Muscle of leg (tissue), 11 donors: ENCODE data around the gene SHISAL1. TPM values are rescaled to one million over a fixed set of nuclear protein-coding genes. Genes with fewer than 3 reads are reported as not detected.

Source experiments
- DNase-seq: peaks from one replicate; pipeline ENCODE4 v3.0.0; 2013
- H3K27ac ChIP-seq: one replicate; pipeline ENCODE4 v1.5.1; 2013; ENCODE audit warnings: mild to moderate bottlenecking, low read length, control low read depth
- H3K27me3 ChIP-seq: one replicate; pipeline ENCODE4 v1.6.1; 2013; ENCODE audit warnings: low read length; ENCODE audit not compliant: control insufficient read depth, insufficient read depth
- H3K36me3 ChIP-seq: one replicate; pipeline ENCODE4 v1.6.1; 2013; ENCODE audit warnings: low read length; ENCODE audit not compliant: control insufficient read depth, insufficient read depth
- H3K4me1 ChIP-seq: one replicate; pipeline ENCODE4 v1.6.1; 2013; ENCODE audit warnings: low read length; ENCODE audit not compliant: control insufficient read depth, insufficient read depth
- H3K4me3 ChIP-seq: one replicate; pipeline ENCODE4 v1.5.1; 2013; ENCODE audit warnings: low read length, control low read depth
- H3K9me3 ChIP-seq: replicated peaks from 2 replicates; pipeline ENCODE4 v1.6.1; 2013; ENCODE audit warnings: low read depth, low read length; ENCODE audit not compliant: control insufficient read depth
- WGBS: methylation state at CpG from one replicate; pipeline ENCODE4 v1.1.5; 2013; ENCODE audit warnings: missing lambda C conversion rate; ENCODE audit not compliant: insufficient coverage; 5-methylcytosine and 5-hydroxymethylcytosine counted together
- polyA plus RNA-seq, 8 donors: library from polyadenylated mRNA; unstranded; fragments of 120-200 nt; gene quantifications; one replicate each; pipeline versions ENCODE4 v1.2.1 to v1.2.3, GENCODE V29; 2013; ENCODE audit warnings: inconsistent platforms in 1 of 8, low replicate concordance in 1 of 8; ENCODE audit not compliant: insufficient read length in 8 of 8, insufficient read depth in 1 of 8
- total RNA-seq: library from RNA; stranded (reverse); fragments of 120-200 nt; gene quantifications from one replicate; pipeline ENCODE4 v1.2.4, GENCODE V29; 2013

SHISAL1 gene
- total and polyA plus RNA-seq, 9 donors = 8.6 to 20.5 (median 12.6) TPM

GRCh38 chr22:44281768-44282637 is 30.7 kb downstream of the SHISAL1 start:
- H3K27me3 ChIP-seq = peaks cover 14% of the 10 kb centered on the region
- WGBS = 38% methylated on average over 21 of the region's 26 CpGs
- peaks cover 21% of the 10 kb centered on the region for H3K4me1 ChIP-seq
- no peaks in the 10 kb centered on the region for H3K36me3 ChIP-seq
- H3K4me3 ChIP-seq = no peak overlapping the region
- H3K27ac ChIP-seq = no peak overlapping the region
- peak; percentile 42 for DNase-seq
- H3K9me3 ChIP-seq = no peaks in the 10 kb centered on the region

DNA sequence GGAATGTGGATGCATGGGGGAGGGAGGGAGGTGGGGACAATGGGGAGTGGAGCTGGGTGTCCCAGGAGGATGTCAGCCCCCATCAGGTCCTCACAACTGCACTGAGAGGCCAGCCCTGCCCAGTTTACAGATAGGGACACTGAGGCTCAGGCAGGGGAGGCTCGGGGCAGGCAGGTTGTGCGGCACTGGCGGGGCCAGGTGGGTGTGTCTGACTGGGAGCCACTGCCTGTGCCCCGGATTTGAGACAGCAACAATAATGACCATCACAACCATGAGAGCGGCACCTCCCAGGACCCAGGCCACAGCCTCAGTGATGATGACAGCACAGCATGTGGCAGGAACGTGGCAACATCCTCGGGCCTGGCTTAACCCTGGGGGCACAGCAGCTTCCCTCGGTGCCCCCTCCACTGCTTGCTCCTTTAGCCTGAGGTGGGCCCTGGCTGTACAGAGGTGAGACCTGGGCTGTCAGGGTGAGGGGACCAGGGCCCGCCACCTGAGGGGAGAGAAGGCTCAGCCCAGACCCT is 32.0 kb downstream of the SHISAL1 start:
- H3K27ac ChIP-seq = no peak overlapping the region
- peaks cover 12% of the 10 kb centered on the region for H3K27me3 ChIP-seq
- WGBS = 91% methylated on average over 4 of the region's 9 CpGs
- H3K4me1 ChIP-seq = peaks cover 12% of the 10 kb centered on the region
- no peak overlapping the region for H3K4me3 ChIP-seq
- H3K9me3 ChIP-seq = no peaks in the 10 kb centered on the region
- no peak for DNase-seq
- H3K36me3 ChIP-seq = no peaks in the 10 kb centered on the region

GRCh38 chr22:44279069-44279360 is 33.7 kb downstream of the SHISAL1 start:
- peaks cover 12% of the 10 kb centered on the region for H3K4me1 ChIP-seq
- no peak for DNase-seq
- no peak overlapping the region for H3K27ac ChIP-seq
- H3K9me3 ChIP-seq = no peaks in the 10 kb centered on the region
- H3K36me3 ChIP-seq = no peaks in the 10 kb centered on the region
- no peak overlapping the region for H3K4me3 ChIP-seq
- peaks cover 14% of the 10 kb centered on the region for H3K27me3 ChIP-seq
- WGBS = 47% methylated on average over 9 of the region's 9 CpGs

- Histone ChIP-seq H3K4me3 (no peak overlapping the region), H3K9me3 (no peaks in the 10 kb centered on the region), H3K36me3 (no peaks in the 10 kb centered on the region), H3K27me3 (peaks cover 14% of the 10 kb centered on the region), H3K27ac (no peak overlapping the region), H3K4me1 (peaks cover 12% of the 10 kb centered on the region)
- WGBS = 83% methylated on average over 13 of the region's 17 CpGs
- DNase-seq = no peak
Measured at GRCh38 chr22:44278243-44279068, 34.3 kb downstream of the SHISAL1 start.

DNA sequence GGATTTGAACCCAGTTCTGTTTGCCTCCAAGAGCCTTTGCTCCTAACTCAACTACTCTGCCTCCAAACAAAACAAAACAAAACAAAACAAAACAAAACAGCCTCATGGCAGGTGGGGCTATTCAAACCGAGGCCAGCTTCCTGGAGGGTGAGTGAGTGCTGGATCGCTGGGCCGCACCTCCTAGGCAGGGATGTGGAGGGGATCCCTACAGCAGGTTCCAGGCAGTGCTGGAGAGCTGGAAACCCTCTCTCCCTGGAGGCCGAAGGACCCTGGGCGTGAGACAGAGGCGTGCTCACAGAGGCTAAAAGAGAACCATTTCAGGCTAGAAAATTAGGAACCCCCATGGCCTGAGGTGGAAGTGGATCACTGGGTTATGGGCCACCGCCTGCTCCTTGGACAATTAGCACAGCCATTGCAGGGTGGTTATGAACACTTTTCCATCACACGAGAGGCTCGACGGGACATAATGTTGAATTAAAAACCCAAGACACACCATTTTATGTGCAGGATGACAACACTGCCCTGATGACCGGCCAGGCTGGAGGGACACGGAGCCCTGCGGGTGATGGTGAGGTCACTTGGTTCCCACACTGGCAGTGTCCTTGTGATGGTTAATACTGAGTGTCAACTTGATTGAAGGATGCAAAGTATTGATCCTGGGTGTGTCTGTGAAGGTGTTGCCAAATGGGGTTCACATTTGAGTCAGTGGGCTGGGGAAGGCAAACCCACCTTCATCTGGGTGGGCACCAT is 35.2 kb downstream of the SHISAL1 start:
- no peak overlapping the region for H3K27ac ChIP-seq
- peaks cover 9% of the 10 kb centered on the region for H3K27me3 ChIP-seq
- H3K4me3 ChIP-seq = no peak overlapping the region
- no peak for DNase-seq
- 82% methylated on average over 11 of the region's 13 CpGs for WGBS
- H3K4me1 ChIP-seq = peaks cover 13% of the 10 kb centered on the region
- no peaks in the 10 kb centered on the region for H3K9me3 ChIP-seq
- no peaks in the 10 kb centered on the region for H3K36me3 ChIP-seq

- Histone ChIP-seq H3K4me3 (no peak overlapping the region), H3K4me1 (peaks cover 9% of the 10 kb centered on the region), H3K27ac (no peak overlapping the region), H3K9me3 (no peaks in the 10 kb centered on the region), H3K36me3 (no peaks in the 10 kb centered on the region), H3K27me3 (peaks cover 9% of the 10 kb centered on the region)
- WGBS = 46% methylated on average over 17 of the region's 18 CpGs
- no peak for DNase-seq
Measured at GRCh38 chr22:44276706-44277356, 35.9 kb downstream of the SHISAL1 start.

DNA sequence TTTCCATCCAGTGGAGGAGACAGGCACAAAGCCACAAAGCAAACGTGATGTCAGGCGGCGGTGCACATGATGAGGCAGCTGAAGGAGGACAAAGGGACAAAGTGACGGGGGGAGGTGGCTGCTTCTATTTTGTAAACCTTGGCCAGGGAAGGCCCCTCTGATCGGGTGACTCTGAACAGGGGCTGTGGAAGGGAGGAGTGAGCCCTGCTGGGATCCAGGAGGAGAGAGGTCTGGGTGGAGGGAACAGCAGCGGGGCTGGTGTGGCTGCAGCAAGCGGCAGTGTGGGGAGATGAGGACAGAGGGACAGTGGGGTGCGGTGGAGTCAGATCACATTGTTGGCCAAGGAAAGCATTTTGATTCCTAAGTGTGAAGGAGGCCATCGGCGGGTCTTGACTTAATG is 36.7 kb downstream of the SHISAL1 start:
- Histone ChIP-seq H3K4me1 (peaks cover 5% of the 10 kb centered on the region), H3K4me3 (no peak overlapping the region), H3K9me3 (no peaks in the 10 kb centered on the region), H3K36me3 (no peaks in the 10 kb centered on the region), H3K27me3 (peaks cover 9% of the 10 kb centered on the region), H3K27ac (no peak overlapping the region)
- 70% methylated on average over 10 of the region's 10 CpGs for WGBS
- DNase-seq = no peak

DNA sequence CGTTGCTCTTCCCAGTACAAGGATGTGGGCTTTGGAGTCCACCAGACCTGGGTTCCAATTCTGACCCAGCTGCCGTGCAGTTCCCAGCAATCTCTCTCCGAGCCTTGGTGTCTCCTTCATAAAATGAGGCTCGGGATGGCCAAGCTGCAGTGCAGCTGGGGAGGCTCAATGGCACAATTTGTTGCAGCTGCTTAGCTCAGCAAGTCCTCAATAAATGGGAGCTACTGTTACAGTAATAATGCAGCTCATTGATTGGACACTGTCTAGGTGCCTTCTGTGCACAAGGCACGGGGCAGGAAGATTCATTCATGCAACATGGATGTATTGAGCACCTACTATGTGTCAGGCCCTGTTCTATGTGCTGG is 37.1 kb downstream of the SHISAL1 start:
- 46% methylated on average over 5 of the region's 5 CpGs for WGBS
- Histone ChIP-seq H3K27me3 (peaks cover 9% of the 10 kb centered on the region), H3K4me1 (peaks cover 5% of the 10 kb centered on the region), H3K9me3 (no peaks in the 10 kb centered on the region), H3K27ac (no peak overlapping the region), H3K36me3 (no peaks in the 10 kb centered on the region), H3K4me3 (no peak overlapping the region)
- DNase-seq = no peak

DNA sequence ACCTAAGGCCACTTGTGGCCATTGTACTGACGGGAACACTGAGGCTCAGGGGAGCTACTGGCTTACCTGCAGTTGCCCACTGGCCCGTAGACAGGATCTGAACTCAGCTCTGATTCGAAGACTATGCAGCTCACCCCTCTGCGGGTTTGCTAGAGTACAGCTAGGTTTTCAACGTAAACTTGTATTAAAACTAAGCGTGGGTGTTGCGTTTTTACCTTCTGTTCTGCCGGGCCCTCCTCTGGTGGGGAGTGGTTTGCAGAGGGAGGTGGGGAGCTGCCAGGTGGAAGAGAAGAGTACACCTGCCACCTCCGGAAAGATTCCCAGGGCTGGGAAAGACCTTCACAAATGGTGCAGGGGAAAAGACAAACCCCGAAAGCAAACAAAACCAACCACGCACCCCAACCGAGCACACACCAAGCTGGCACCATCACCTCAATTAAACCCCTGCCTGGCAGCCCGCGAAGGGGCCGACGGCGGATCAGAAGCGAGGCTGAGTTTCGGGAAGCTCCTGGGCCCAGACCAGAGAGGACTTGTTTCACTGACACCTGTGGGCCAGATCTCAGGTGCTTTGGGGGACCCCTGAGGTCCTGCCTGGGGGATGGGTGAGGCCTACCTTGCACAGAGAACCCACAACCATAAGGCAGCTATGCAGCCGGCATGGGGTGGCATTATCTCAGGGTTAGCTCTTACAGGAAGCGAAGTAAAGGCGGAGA is 37.7 kb downstream of the SHISAL1 start:
- peaks cover 5% of the 10 kb centered on the region for H3K4me1 ChIP-seq
- H3K27me3 ChIP-seq = peaks cover 9% of the 10 kb centered on the region
- 92% methylated on average over 13 of the region's 22 CpGs for WGBS
- no peaks in the 10 kb centered on the region for H3K9me3 ChIP-seq
- no peaks in the 10 kb centered on the region for H3K36me3 ChIP-seq
- no peak overlapping the region for H3K27ac ChIP-seq
- H3K4me3 ChIP-seq = no peak overlapping the region
- no peak for DNase-seq
